Endothelial cell of umbilical vein (primary cell): Measurements from ENCODE around the gene SULT4A1. TPM values are rescaled to one million over a fixed set of nuclear protein-coding genes. Genes with fewer than 3 reads are reported as not detected.

Experiments used
- BruUV-seq: library from RNA; stranded (reverse); fragments of 400-500 nt; replicated peaks from 2 replicates; lab custom pipeline; 2021; lab: Mats Ljungman, UMichigan
- CTCF ChIA-PET: fragments of 300-600, 350-600 bp; sonication (Branson Sonifier 250); formaldehyde crosslinking; loops from one replicate; lab custom pipeline; 2021; ENCODE audit warnings: antibody characterized with exemption, inconsistent platforms; lab: Charles Lee
- POLR2A ChIA-PET: fragments of 300-600, 350-600 bp; sonication (Branson Sonifier 250); formaldehyde crosslinking; loops from one replicate; lab custom pipeline; 2021; ENCODE audit warnings: antibody characterized with exemption, inconsistent platforms; lab: Charles Lee
- DNase-seq: peaks from one replicate; pipeline ENCODE4 v3.0.0-alpha.2; 2011; ENCODE audit warnings: low read depth, low spot score
- FAIRE-seq: peaks from 2 replicates; lab custom pipeline; 2011; peaks lifted over from hg19 to GRCh38; lab: Jason Lieb, UNC
- H2AFZ ChIP-seq: 2 replicates; pipeline ENCODE4 v1.6.0; 2012; ENCODE audit warnings: low read depth, low read length, control low read depth, inconsistent platforms
- H3K27ac ChIP-seq: 2 replicates; pipeline ENCODE4 v1.5.1; 2011; ENCODE audit warnings: low read depth, mild to moderate bottlenecking, control low read depth, low read length, moderate library complexity; ENCODE audit not compliant: insufficient read depth
- H3K27me3 ChIP-seq, 2 experiments: 2 replicates each; pipeline versions ENCODE4 v1.6.0 to v1.6.1; 2011; ENCODE audit warnings: low read length in 2 of 2, mixed read lengths in 1 of 2; ENCODE audit not compliant: control insufficient read depth in 2 of 2, insufficient read depth in 2 of 2
- H3K36me3 ChIP-seq, 2 experiments: 2 replicates in 1 of 2; 3 replicates in 1 of 2; pipeline ENCODE4 v1.5.1; 2011; ENCODE audit warnings: low read length in 2 of 2, mild to moderate bottlenecking in 1 of 2, moderate library complexity in 1 of 2; ENCODE audit not compliant: control insufficient read depth in 2 of 2, insufficient read depth in 2 of 2; ENCODE audit errors: extremely low read depth in 1 of 2
- H3K4me1 ChIP-seq: 3 replicates; pipeline ENCODE4 v1.5.1; 2011; ENCODE audit warnings: mild to moderate bottlenecking, low read length; ENCODE audit not compliant: control insufficient read depth, insufficient read depth; ENCODE audit errors: extremely low read depth
- H3K4me2 ChIP-seq: 2 replicates; pipeline ENCODE4 v1.6.1; 2011; ENCODE audit warnings: low read length, control low read depth, mixed read lengths; ENCODE audit not compliant: insufficient read depth
- H3K4me3 ChIP-seq, 3 experiments: fragments of 200-600 bp in 1 of 3; sonication (generic), shearing (Covaris generic) in 1 of 3; replicated peaks in 1 of 3; 2 replicates each; pipeline ENCODE4 v1.5.1; 2011 to 2016; ENCODE audit warnings: control low read depth in 3 of 3, low read length in 3 of 3, mild to moderate bottlenecking in 2 of 3, inconsistent platforms in 1 of 3, low read depth in 1 of 3, moderate library complexity in 1 of 3; ENCODE audit not compliant: insufficient read depth in 1 of 3
- H3K79me2 ChIP-seq: 2 replicates; pipeline ENCODE4 v1.6.0; 2012; ENCODE audit warnings: low read length, inconsistent platforms; ENCODE audit not compliant: control insufficient read depth, insufficient read depth
- H3K9ac ChIP-seq: replicated peaks from 2 replicates; pipeline ENCODE3; 2011; ENCODE audit warnings: low read length, control low read depth; ENCODE audit not compliant: insufficient read depth; ENCODE audit errors: extremely low read depth
- H3K9me1 ChIP-seq: replicated peaks from 3 replicates; pipeline ENCODE4 v1.6.0; 2011; ENCODE audit warnings: mild to moderate bottlenecking, low read length; ENCODE audit not compliant: control insufficient read depth, insufficient read depth; ENCODE audit errors: extremely low read depth
- H3K9me3 ChIP-seq: replicated peaks from 2 replicates; pipeline ENCODE4 v1.5.1; 2012; ENCODE audit warnings: low read length, inconsistent platforms; ENCODE audit not compliant: control insufficient read depth, insufficient read depth
- H4K20me1 ChIP-seq: replicated peaks from 2 replicates; pipeline ENCODE3; 2011; ENCODE audit warnings: mild to moderate bottlenecking, low read length; ENCODE audit not compliant: control insufficient read depth, insufficient read depth; ENCODE audit errors: extremely low read depth
- EZH2 ChIP-seq: IDR thresholded peaks from 2 replicates; pipeline ENCODE4 v1.6.1; 2012; ENCODE audit warnings: borderline replicate concordance, low read depth, mild to moderate bottlenecking, moderate library complexity, low read length, inconsistent platforms; ENCODE audit not compliant: severe bottlenecking
- FOS ChIP-seq: IDR thresholded peaks from 2 replicates; pipeline ENCODE4 v1.6.1; 2011; ENCODE audit warnings: mild to moderate bottlenecking, low read length, moderate library complexity, borderline replicate concordance; ENCODE audit not compliant: insufficient read depth
- GATA2 ChIP-seq: IDR thresholded peaks from 2 replicates; pipeline ENCODE4 v1.7.0; 2011; ENCODE audit warnings: low read depth, mild to moderate bottlenecking, moderate library complexity, mixed read lengths, low read length; ENCODE audit not compliant: insufficient read length, insufficient read depth
- JUN ChIP-seq: IDR thresholded peaks from 2 replicates; pipeline ENCODE4 v1.6.1; 2011; ENCODE audit warnings: borderline replicate concordance, low read depth; ENCODE audit not compliant: insufficient read length, insufficient read depth
- MYC ChIP-seq: IDR thresholded peaks from one replicate; pipeline ENCODE4 v1.6.1; 2011; ENCODE audit warnings: mild to moderate bottlenecking, low read depth, low read length
- POLR2A ChIP-seq: IDR thresholded peaks from 2 replicates; pipeline ENCODE4 v1.6.1; 2012; ENCODE audit warnings: low read depth, mild to moderate bottlenecking, control low read depth, low read length
- POLR2AphosphoS5 ChIP-seq: IDR thresholded peaks from 2 replicates; pipeline ENCODE4 v1.6.1; 2012; ENCODE audit warnings: low read depth, mild to moderate bottlenecking, control low read depth, low read length, moderate library complexity; ENCODE audit not compliant: insufficient read depth
- dilution Hi-C: fragments of 300-500 bp; cut with MboI; formaldehyde crosslinking; loops from one replicate; pipeline ENCODE4 v1.15.0; 2019; ENCODE audit warnings: low sequenced_read_pairs; ENCODE audit not compliant: extremely low pct_ligation_motif_present
- intact Hi-C: fragments of 100-400 bp; cut with micrococcal nuclease; formaldehyde crosslinking; loops from one replicate; pipeline ENCODE4 v1.10.0; 2022
- polyA plus RNA-seq, 4 experiments: library from polyadenylated mRNA; depleted of rRNA in 3 of 4; stranded (reverse) in 3 of 4; unstranded in 1 of 4; fragments of >200 nt; gene quantifications; 2 replicates each; pipeline versions ENCODE4 v1.2.1 to v1.2.3, GENCODE V29; 2011 to 2012; ENCODE audit warnings: missing spikeins in 1 of 4
- total RNA-seq: library from RNA; stranded (reverse); gene quantifications from 2 replicates; pipeline ENCODE4 v1.2.3, GENCODE V29; 2021
- TF ChIP-seq, protein P1 (sequence below), 2 donors: IDR thresholded peaks; 1 replicate in 1 of 2; 2 replicates in 1 of 2; pipeline ENCODE4 v1.5.1; 2011; ENCODE audit warnings: low read length in 2 of 2, mild to moderate bottlenecking in 2 of 2, moderate library complexity in 2 of 2, control low read depth in 1 of 2, inconsistent platforms in 1 of 2, low read depth in 1 of 2; ENCODE audit not compliant: insufficient read depth in 1 of 2; ENCODE audit errors: extremely low read depth in 1 of 2
- TF ChIP-seq, protein P2 (sequence below): IDR thresholded peaks from 2 replicates; pipeline ENCODE4 v1.6.1; 2011; ENCODE audit not compliant: insufficient read depth, insufficient read length

The SULT4A1 gene
- total and polyA plus RNA-seq, 2 donors (not counting 3 experiments of a cell fraction or from before 2014, with no cell fraction given) = 0.48 TPM; not detected in 1

DNA sequence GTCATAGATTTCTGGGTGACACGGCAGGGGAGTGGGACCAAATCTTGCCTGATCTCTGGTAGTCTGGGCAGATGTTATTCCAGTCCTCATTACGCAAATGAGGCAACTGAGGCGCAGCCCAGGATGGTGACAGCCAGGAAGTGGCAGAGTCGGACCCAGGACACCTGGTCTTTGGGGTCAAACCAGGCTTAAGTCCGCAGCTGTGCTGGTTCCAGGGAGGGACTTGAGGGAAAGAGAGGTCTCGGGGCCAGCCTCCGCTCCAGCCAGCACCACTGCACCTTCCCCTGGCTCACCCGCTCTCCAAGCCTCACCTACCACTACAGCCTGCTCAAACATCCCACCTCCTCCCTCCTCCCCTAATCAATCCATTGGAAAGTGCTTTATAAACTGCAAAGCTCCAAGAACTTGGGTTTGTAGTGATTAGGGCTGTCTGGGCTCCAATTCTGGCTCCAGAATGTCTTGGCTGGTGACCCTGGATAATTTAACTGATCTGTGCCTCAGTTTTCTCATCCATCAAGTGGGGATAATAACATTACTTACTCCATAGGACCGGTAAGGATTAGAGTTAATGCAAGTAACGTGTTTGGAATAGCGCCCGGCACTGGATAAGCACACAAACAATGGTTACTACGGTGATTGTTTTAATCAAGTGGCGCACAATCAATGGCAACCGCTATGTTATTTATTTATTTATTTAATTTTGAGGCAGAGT is 30.0 kb upstream of the SULT4A1 start:
- intact Hi-C loops = no loop called here
- Histone ChIP-seq H3K27ac (no peak overlapping the region), H3K4me2 (no peak overlapping the region), H3K27me3 (peaks cover 16 to 31% of the 10 kb centered on the region in 2 experiments), H3K4me3 (no peak overlapping the region), H3K9me1 (no peaks in the 10 kb centered on the region), H3K9me3 (no peaks in the 10 kb centered on the region), H3K79me2 (no peaks in the 10 kb centered on the region), H3K4me1 (no peaks in the 10 kb centered on the region), H4K20me1 (no peaks in the 10 kb centered on the region), H3K9ac (no peak overlapping the region), H2AFZ (no peak overlapping the region), H3K36me3 (no peaks in the 10 kb centered on the region)
- no peak for FAIRE-seq
- dilution Hi-C loops = no loop called here
- no peak for DNase-seq
- no TSS peak for BruUV-seq
- POLR2A ChIA-PET = no interaction called here
- CTCF ChIA-PET = interaction anchor here (0.7 to 1.8 kb wide), 3 partner anchors 7 to 54 kb away, joined by 4 to 8 read pairs (median 5); no protein-coding TSS in a partner anchor
- TF ChIP-seq GATA2 (no peak), EZH2 (no peak), POLR2AphosphoS5 (no peak), JUN (no peak), FOS (no peak), MYC (no peak), POLR2A (no peak)
- TF ChIP-seq, protein P1, sequence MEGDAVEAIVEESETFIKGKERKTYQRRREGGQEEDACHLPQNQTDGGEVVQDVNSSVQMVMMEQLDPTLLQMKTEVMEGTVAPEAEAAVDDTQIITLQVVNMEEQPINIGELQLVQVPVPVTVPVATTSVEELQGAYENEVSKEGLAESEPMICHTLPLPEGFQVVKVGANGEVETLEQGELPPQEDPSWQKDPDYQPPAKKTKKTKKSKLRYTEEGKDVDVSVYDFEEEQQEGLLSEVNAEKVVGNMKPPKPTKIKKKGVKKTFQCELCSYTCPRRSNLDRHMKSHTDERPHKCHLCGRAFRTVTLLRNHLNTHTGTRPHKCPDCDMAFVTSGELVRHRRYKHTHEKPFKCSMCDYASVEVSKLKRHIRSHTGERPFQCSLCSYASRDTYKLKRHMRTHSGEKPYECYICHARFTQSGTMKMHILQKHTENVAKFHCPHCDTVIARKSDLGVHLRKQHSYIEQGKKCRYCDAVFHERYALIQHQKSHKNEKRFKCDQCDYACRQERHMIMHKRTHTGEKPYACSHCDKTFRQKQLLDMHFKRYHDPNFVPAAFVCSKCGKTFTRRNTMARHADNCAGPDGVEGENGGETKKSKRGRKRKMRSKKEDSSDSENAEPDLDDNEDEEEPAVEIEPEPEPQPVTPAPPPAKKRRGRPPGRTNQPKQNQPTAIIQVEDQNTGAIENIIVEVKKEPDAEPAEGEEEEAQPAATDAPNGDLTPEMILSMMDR (IDR thresholded peaks at IDR 0.05; ENCODE audit: extremely low read depth in 1 of 2, insufficient read depth in 1 of 2, low read depth in 1 of 2, low read length in 2 of 2) = no peak
- TF ChIP-seq, protein P2, sequence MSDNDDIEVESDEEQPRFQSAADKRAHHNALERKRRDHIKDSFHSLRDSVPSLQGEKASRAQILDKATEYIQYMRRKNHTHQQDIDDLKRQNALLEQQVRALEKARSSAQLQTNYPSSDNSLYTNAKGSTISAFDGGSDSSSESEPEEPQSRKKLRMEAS = no peak
